ENCODE measurements around the gene SUMO2.
"Not testable (repeated sequence)": the region's sequence is repeated elsewhere in the genome, so short reads cannot be mapped to it uniquely, and the experiment has no call there.

SUMO2 gene

GRCh38 chr17:75142236-75142971 is 40.4 kb downstream of the SUMO2 start:
- DNase-seq = no peak

- no peak for DNase-seq
Observed at GRCh38 chr17:75138519-75138918, 44.2 kb downstream of the SUMO2 start.

GRCh38 chr17:75137762-75138161 is 45.0 kb downstream of the SUMO2 start:
- DNase-seq = not testable (repeated sequence)

- no peak for DNase-seq
Observed at GRCh38 chr17:75135946-75136345, 46.8 kb downstream of the SUMO2 start.

- DNase-seq = no peak
Observed at GRCh38 chr17:75135452-75135851, 47.3 kb downstream of the SUMO2 start.

- DNase-seq = not testable (repeated sequence)
Observed at GRCh38 chr17:75133607-75134347, 49.0 kb downstream of the SUMO2 start.

GRCh38 chr17:75133001-75133400 is 49.8 kb downstream of the SUMO2 start:
- no peak for DNase-seq

GRCh38 chr17:75132018-75133000 is 50.5 kb downstream of the SUMO2 start:
- DNase-seq = not testable (repeated sequence)

GRCh38 chr17:75131278-75132017 is 51.3 kb downstream of the SUMO2 start, which contains the start of gene NT5C:
NT5C (minus strand) TSS chr17:75131742; CDS start chr17:75131707, 35 bp downstream.
- peak; percentile 47 for DNase-seq

- DNase-seq = peak; percentile 31
Observed at GRCh38 chr17:75130632-75131277, 52.0 kb downstream of the SUMO2 start.

- no peak for DNase-seq
Observed at GRCh38 chr17:75130059-75130631, 52.6 kb downstream of the SUMO2 start.

- no peak for DNase-seq
Observed at GRCh38 chr17:75129576-75129975, 53.2 kb downstream of the SUMO2 start.

- DNase-seq = no peak
Observed at GRCh38 chr17:75128694-75129505, 53.9 kb downstream of the SUMO2 start.

GRCh38 chr17:75127936-75128335 is 54.8 kb downstream of the SUMO2 start:
- DNase-seq = not testable (repeated sequence)

- DNase-seq = no peak
Observed at GRCh38 chr17:75126954-75127353, 55.8 kb downstream of the SUMO2 start.

GRCh38 chr17:75125984-75126383 is 56.8 kb downstream of the SUMO2 start:
- no peak for DNase-seq

GRCh38 chr17:75124819-75125162 is 58.0 kb downstream of the SUMO2 start:
- DNase-seq = no peak

GRCh38 chr17:75124041-75124818 is 58.5 kb downstream of the SUMO2 start:
- peak; percentile 37 for DNase-seq

- no peak for DNase-seq
Observed at GRCh38 chr17:75118307-75118706, 64.5 kb downstream of the SUMO2 start.

GRCh38 chr17:75116737-75117136 is 66.0 kb downstream of the SUMO2 start:
- DNase-seq = no peak
